ENCODE results near the gene DDX1. TPM values are rescaled to one million over a fixed set of nuclear protein-coding genes. Genes with fewer than 3 reads are reported as not detected.

DDX1 gene
- total and polyA plus RNA-seq, 2 of the 4 experiments (the other 2 are of a cell fraction): 73.6 to 74.9 TPM

DNA sequence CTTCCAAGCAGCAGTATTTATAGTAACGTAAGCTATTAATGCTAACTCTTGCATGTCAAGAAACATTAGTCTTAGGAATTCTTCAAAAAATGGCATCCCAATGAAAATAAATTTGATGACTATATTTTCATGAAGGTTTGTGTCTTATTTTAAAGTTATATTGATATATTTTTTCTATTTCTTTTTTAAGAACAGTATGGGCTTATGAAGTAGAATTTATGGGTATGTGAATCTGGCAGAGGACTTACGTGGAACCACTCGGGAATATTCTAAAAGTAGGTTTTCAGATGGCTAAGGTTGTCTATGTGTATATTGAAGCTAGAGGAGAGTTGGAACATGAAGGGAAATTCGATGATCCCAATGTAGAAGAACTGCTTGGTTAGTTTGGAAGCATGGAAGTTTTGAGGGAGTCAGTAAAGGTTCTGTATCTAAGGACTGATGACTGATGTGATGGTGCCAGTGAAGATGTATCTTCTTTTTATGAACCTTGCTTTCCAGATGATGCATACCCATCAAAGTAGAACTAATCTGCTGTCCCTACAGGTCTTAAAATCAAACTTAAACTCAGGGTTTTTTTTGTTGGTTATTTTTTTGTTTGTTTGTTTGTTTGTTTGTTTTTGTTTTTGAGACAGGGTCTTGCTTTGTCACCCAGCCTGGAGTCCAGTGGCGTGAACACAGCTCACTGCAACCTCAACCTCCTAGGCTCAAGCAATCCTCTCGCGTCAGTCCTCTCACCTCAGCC is 39.5 kb downstream of the DDX1 start:
- no peak overlapping the region for H3K9ac ChIP-seq (ENCODE audit: low read depth, low read length)
- in situ Hi-C loops (cut with MboI; ENCODE audit: low sequenced_read_pairs): loop anchor here (10.0 kb wide), 1 partner anchor 1124 kb away; no protein-coding TSS in a partner anchor
- H2BK5ac ChIP-seq (ENCODE audit: low read depth, low read length, poor library complexity, severe bottlenecking): no peak overlapping the region
- WGBS, 2 experiments (ENCODE audit: extremely low coverage in 2 of 2, insufficient read length in 1 of 2): 86% methylated on average over 1 of the region's 7 CpGs; no CpG with 5 or more reads in 1 of the 2 experiments
- H2AFZ ChIP-seq (replicated peaks; ENCODE audit: low read length, poor library complexity): no peak overlapping the region
- no peaks in the 10 kb centered on the region for H3K27me3 ChIP-seq (ENCODE audit: control insufficient read depth, insufficient read depth, low read length)
- no peak overlapping the region for H3K4ac ChIP-seq (ENCODE audit: low read depth, low read length)
- no peak overlapping the region for H4K8ac ChIP-seq (ENCODE audit: low read depth in 2 of 2, low read length in 2 of 2)
- H3K79me1 ChIP-seq (ENCODE audit: low read depth in 1 of 2, low read length in 2 of 2): no peaks in the 10 kb centered on the region; a peak in 1 of 4 replicates
- ChIA-PET CTCF (no interaction called here), POLR2A (ENCODE audit: unreplicated experiment) (no interaction called here)
- no peak overlapping the region for H3K4me2 ChIP-seq (ENCODE audit: low read depth, low read length)
- dilution Hi-C loops (cut with HindIII; ENCODE audit: low sequenced_read_pairs, unreplicated experiment): no loop called here
- no peak overlapping the region for H4K5ac ChIP-seq (ENCODE audit: low read depth, low read length)
- H4K20me1 ChIP-seq (ENCODE audit: insufficient read depth, low read length): no peaks in the 10 kb centered on the region
- H4K91ac ChIP-seq (ENCODE audit: insufficient read depth, low read depth, low read length): no peak overlapping the region
- H3K56ac ChIP-seq (ENCODE audit: extremely low read depth, insufficient read depth, low read length): no peak overlapping the region
- peaks cover 30% of the 10 kb centered on the region for H3K36me3 ChIP-seq (ENCODE audit: control insufficient read depth, insufficient read depth, low read length)
- ATAC-seq (ENCODE audit: low read depth) (no peak), DNase-seq (no peak)
- H3K27ac ChIP-seq (ENCODE audit: insufficient read depth, low read length): no peak overlapping the region
- H2BK120ac ChIP-seq (ENCODE audit: low read depth, low read length): no peak overlapping the region
- H3K4me3 ChIP-seq (ENCODE audit: insufficient read depth, low read depth, low read length): no peak overlapping the region
- intact Hi-C loops (cut with micrococcal nuclease): no loop called here
- no peak overlapping the region for H2BK15ac ChIP-seq (ENCODE audit: low read depth, low read length)
- TF ChIP-seq MAFK (IDR thresholded peaks at IDR 0.05; ENCODE audit: low read depth, low read length) (no peak), RAD21 (IDR thresholded peaks at IDR 0.05; ENCODE audit: low read length) (no peak), ELK1 (IDR thresholded peaks at IDR 0.05; ENCODE audit: borderline replicate concordance, low read depth, low read length) (no peak), RCOR1 (IDR thresholded peaks at IDR 0.05; ENCODE audit: insufficient replicate concordance, low read length) (no peak), CHD1 (IDR thresholded peaks at IDR 0.05; ENCODE audit: low read depth, low read length) (no peak), FOS (IDR thresholded peaks at IDR 0.05; ENCODE audit: low read depth, low read length) (no peak), RFX5 (IDR thresholded peaks at IDR 0.05; ENCODE audit: low read depth, low read length) (no peak), MXI1 (IDR thresholded peaks at IDR 0.05; ENCODE audit: borderline replicate concordance, low read depth, low read length) (no peak)
- no TSS peak for BruUV-seq (replicated peaks)
- no peaks in the 10 kb centered on the region for H3K4me1 ChIP-seq (ENCODE audit: control insufficient read depth, insufficient read depth, low read length)
- no peak overlapping the region for H2AK9ac ChIP-seq (replicated peaks; ENCODE audit: low read depth, low read length, poor library complexity)
- no peaks in the 10 kb centered on the region for H3K9me1 ChIP-seq (ENCODE audit: insufficient read depth, low read length)
- no peak overlapping the region for H3K14ac ChIP-seq (replicated peaks; ENCODE audit: low read depth, low read length)
- H3K18ac ChIP-seq (ENCODE audit: low read depth, low read length): no peak overlapping the region
- no peaks in the 10 kb centered on the region for H3K9me3 ChIP-seq (ENCODE audit: control insufficient read depth, insufficient read depth, low read length)
- H2AK5ac ChIP-seq (ENCODE audit: low read depth, low read length): no peak overlapping the region
- no peak overlapping the region for H2BK20ac ChIP-seq (ENCODE audit: low read depth, low read length)
- no peak overlapping the region for H3K23ac ChIP-seq (ENCODE audit: low read depth, low read length)

All from IMR-90 (cell line).